HepG2 (cell line): Measurements from ENCODE around the gene PHIP. TPM values are rescaled to one million over a fixed set of nuclear protein-coding genes. Genes with fewer than 3 reads are reported as not detected.

ENCODE experiments used
- ATAC-seq: fragments of 200-7000 bp; cut with Tn5 transposase; 3 replicates; pipeline ENCODE4 v1.9.1; 2020; ENCODE audit warnings: mild to moderate bottlenecking, moderate library complexity
- BruUV-seq: library from RNA; stranded (reverse); fragments of 400-500 nt; replicated peaks from 2 replicates; lab custom pipeline; 2021; lab: Mats Ljungman, UMichigan
- CTCF ChIA-PET: fragments of 300-600 bp; formaldehyde crosslinking; extraction: SDS; loops from one replicate; lab custom pipeline; 2021; ENCODE audit warnings: low total read pairs, inconsistent platforms, low intra/inter-chr PET ratio; lab: Yijun Ruan, JAX
- POLR2A ChIA-PET: fragments of 350-600 bp; sonication (Branson Sonifier 250); formaldehyde crosslinking; loops from one replicate; lab custom pipeline; 2020; ENCODE audit warnings: antibody characterized with exemption, inconsistent platforms; lab: Yijun Ruan, JAX
- DNase-seq: peaks from one replicate; pipeline ENCODE4 v3.0.0-alpha.2; 2015; ENCODE audit warnings: low spot score
- FAIRE-seq: peaks from 3 replicates; lab custom pipeline; 2011; peaks lifted over from hg19 to GRCh38; lab: Jason Lieb, UNC
- H2AFZ ChIP-seq: one replicate; pipeline ENCODE4 v1.6.1; 2011; ENCODE audit warnings: low read length, inconsistent platforms
- H3K27ac ChIP-seq: fragments of 300-600 bp; 3 replicates; pipeline ENCODE4 v1.8.0; 2011; ENCODE audit warnings: mixed run types, mild to moderate bottlenecking, mixed read lengths, low read length, inconsistent platforms; ENCODE audit not compliant: insufficient read depth; ENCODE audit errors: extremely low read length
- H3K27me3 ChIP-seq, 2 experiments: fragments of 200-600 bp in 1 of 2; 2 replicates in 1 of 2; 3 replicates in 1 of 2; pipeline versions ENCODE4 v1.6.0 to v1.8.0; 2011; ENCODE audit warnings: low read length in 2 of 2, mild to moderate bottlenecking in 2 of 2, moderate library complexity in 2 of 2, inconsistent platforms in 1 of 2; ENCODE audit not compliant: insufficient read depth in 2 of 2, control insufficient read depth in 1 of 2
- H3K36me3 ChIP-seq, 2 experiments: fragments of 200-600 bp in 1 of 2; replicated peaks in 1 of 2; 2 replicates in 1 of 2; 3 replicates in 1 of 2; pipeline versions ENCODE4 v1.5.1 to v1.8.0; 2011; ENCODE audit warnings: low read length in 2 of 2, inconsistent platforms in 1 of 2; ENCODE audit not compliant: insufficient read depth in 2 of 2, control insufficient read depth in 1 of 2
- H3K4me1 ChIP-seq: 2 replicates; pipeline ENCODE4 v1.5.1; 2012; ENCODE audit warnings: low read length, inconsistent platforms; ENCODE audit not compliant: insufficient read depth
- H3K4me2 ChIP-seq: 2 replicates; pipeline ENCODE4 v1.6.0; 2011; ENCODE audit warnings: low read depth, low read length, inconsistent platforms
- H3K4me3 ChIP-seq, 3 experiments: fragments of 200-600 bp in 1 of 3; sonication (generic), shearing (Covaris generic) in 1 of 3; replicated peaks in 1 of 3; 2 replicates each; pipeline ENCODE4 v1.5.1; 2011 to 2016; ENCODE audit warnings: low read length in 3 of 3, inconsistent platforms in 2 of 3, low read depth in 2 of 3, mild to moderate bottlenecking in 2 of 3, control low read depth in 1 of 3, mixed read lengths in 1 of 3; ENCODE audit not compliant: insufficient read depth in 1 of 3
- H3K79me2 ChIP-seq: one replicate; pipeline ENCODE4 v1.6.1; 2011; ENCODE audit warnings: low read length, inconsistent platforms; ENCODE audit not compliant: insufficient read depth
- H3K9ac ChIP-seq: 2 replicates; pipeline ENCODE4 v1.6.0; 2011; ENCODE audit warnings: mild to moderate bottlenecking, low read depth, low read length, inconsistent platforms; ENCODE audit not compliant: insufficient read depth
- H3K9me3 ChIP-seq: 2 replicates; pipeline ENCODE4 v1.5.1; 2012; ENCODE audit warnings: mild to moderate bottlenecking, low read length
- H4K20me1 ChIP-seq: 2 replicates; pipeline ENCODE4 v1.6.0; 2011; ENCODE audit warnings: inconsistent platforms, mild to moderate bottlenecking, low read length, moderate library complexity; ENCODE audit not compliant: insufficient read depth
- MAFF ChIP-seq: IDR thresholded peaks from 2 replicates; pipeline ENCODE4 v1.6.1; 2011; ENCODE audit warnings: low read depth, low read length, improper control_type of control experiment
- MAFK ChIP-seq, 2 experiments: IDR thresholded peaks in 1 of 2; conservative IDR thresholded peaks in 1 of 2; 2 replicates each; pipeline ENCODE4 v1.6.1; 2011; ENCODE audit warnings: improper control_type of control experiment in 2 of 2, low read length in 2 of 2
- SMARCC2 ChIP-seq: fragments of 450-650 bp; IDR thresholded peaks from 2 replicates; pipeline ENCODE4 v1.6.1; 2017; ENCODE audit warnings: antibody characterized with exemption, mild to moderate bottlenecking
- TBX2 ChIP-seq: sonication (generic); formaldehyde crosslinking; IDR thresholded peaks from 2 replicates; pipeline ENCODE4 v1.5.0; 2020; ENCODE audit warnings: missing genetic modification reagents, mild to moderate bottlenecking, borderline replicate concordance
- ZBTB21 ChIP-seq: sonication (generic); formaldehyde crosslinking; IDR thresholded peaks from 2 replicates; pipeline ENCODE4 v1.4.0; 2020; ENCODE audit warnings: missing genetic modification reagents
- WGBS: methylation state at CpG from one replicate; pipeline ENCODE4 v1.1.6; 2017; ENCODE audit warnings: low lambda C conversion rate; 5-methylcytosine and 5-hydroxymethylcytosine counted together
- in situ Hi-C: cut with HindIII; loops from 2 replicates; pipeline ENCODE4 v1.10.0; 2017; ENCODE audit warnings: low pct_unique_long_range_greater_than_20kb; ENCODE audit not compliant: extremely low pct_ligation_motif_present
- intact Hi-C: fragments of 100-400 bp; cut with micrococcal nuclease; formaldehyde crosslinking; loops from one replicate; pipeline ENCODE4 v1.10.0; 2022; ENCODE audit not compliant: unreplicated experiment
- polyA plus RNA-seq, 8 experiments: library from polyadenylated mRNA; depleted of rRNA in 3 of 8; stranded (reverse) in 7 of 8; unstranded in 1 of 8; fragments of >200 nt; fragmentation: Illumina TruSeq in 4 of 8; extraction: Trizol in 4 of 8; gene quantifications; 2 replicates each; pipeline versions ENCODE4 v1.2.1 to v1.2.3, GENCODE V29; 2011 to 2016; ENCODE audit warnings: low read depth in 4 of 8, missing spikeins in 1 of 8, mixed read lengths in 1 of 8; ENCODE audit not compliant: insufficient read depth in 1 of 8
- total RNA-seq, 5 experiments: library from RNA; depleted of rRNA; stranded (reverse); fragments of >200 nt; fragmentation: Illumina TruSeq; extraction: Trizol; gene quantifications; 2 replicates each; pipeline ENCODE4 v1.2.3, GENCODE V29; 2016; ENCODE audit warnings: low read depth in 1 of 5

The PHIP gene
- total and polyA plus RNA-seq, 2 of the 13 experiments (the other 11 are each of a cell fraction or from before 2014, with no cell fraction given) = 6.5 to 23.5 TPM

DNA sequence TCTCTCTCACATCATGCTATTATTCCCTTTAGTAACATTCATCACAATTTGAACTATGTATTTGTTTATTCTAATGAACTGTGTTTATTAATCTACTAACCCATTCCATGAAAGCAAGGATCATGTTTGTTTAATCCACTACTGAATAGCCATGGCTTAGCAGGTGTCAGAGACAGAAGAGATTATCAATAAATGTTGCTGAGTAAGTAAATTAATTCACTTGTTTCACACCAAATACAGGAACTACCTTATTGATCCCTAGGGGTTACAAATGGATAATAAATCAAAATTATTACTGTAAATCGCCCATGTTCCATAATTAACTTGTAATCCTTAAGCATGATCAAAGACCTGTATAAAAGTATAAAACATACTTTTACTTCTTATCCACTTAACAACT is 76.6 kb downstream of the PHIP start:
- H3K4me2 ChIP-seq = no peak overlapping the region
- no peak overlapping the region for H3K27ac ChIP-seq
- ATAC-seq (no peak), DNase-seq (no peak), FAIRE-seq (no peak)
- TF ChIP-seq SMARCC2 (no peak), MAFF (peak; percentile 46), MAFK (conservative IDR thresholded peaks at IDR 0.05 in 1 of 2, IDR thresholded peaks at IDR 0.05 in 1 of 2; ENCODE audit: low read length in 2 of 2) (peak; percentile 35 to 65; a peak in 3 of 4 replicates)
- WGBS = 95% methylated on average over 1 of the region's 1 CpG
- H3K4me1 ChIP-seq = no peaks in the 10 kb centered on the region
- H2AFZ ChIP-seq = no peak overlapping the region
- BruUV-seq = no TSS peak
- H4K20me1 ChIP-seq = no peaks in the 10 kb centered on the region; the same call in 1 of the 2 replicates
- POLR2A ChIA-PET = no interaction called here
- H3K9me3 ChIP-seq = no peaks in the 10 kb centered on the region
- peaks cover 13 to 59% of the 10 kb centered on the region in 2 experiments for H3K36me3 ChIP-seq
- intact Hi-C loops (no loop called here), in situ Hi-C loops (no loop called here)
- no peaks in the 10 kb centered on the region for H3K79me2 ChIP-seq
- no peaks in the 10 kb centered on the region for H3K27me3 ChIP-seq
- no peak overlapping the region for H3K4me3 ChIP-seq
- no peak overlapping the region for H3K9ac ChIP-seq
- CTCF ChIA-PET = no interaction called here

DNA sequence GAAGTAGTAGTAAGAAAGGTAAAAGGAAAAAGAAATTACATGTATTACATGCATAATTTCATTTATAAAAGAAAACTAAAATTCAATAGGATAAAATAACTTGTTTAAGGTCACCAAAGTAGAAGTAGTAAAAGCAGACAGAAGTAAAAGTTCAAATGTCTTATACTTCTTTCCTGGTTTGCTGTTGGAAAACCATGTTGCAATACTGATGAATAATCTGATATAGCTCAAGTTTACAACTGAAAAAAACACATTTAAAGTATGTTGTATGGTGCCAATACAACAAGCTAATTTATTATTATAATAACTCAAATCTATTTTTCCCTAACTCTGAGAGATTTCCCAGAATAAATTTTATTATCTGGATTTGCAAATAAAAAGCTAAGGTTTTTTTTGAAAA is 78.3 kb downstream of the PHIP start:
- Histone ChIP-seq H3K4me3 (no peak overlapping the region), H3K4me1 (no peaks in the 10 kb centered on the region), H3K27me3 (no peaks in the 10 kb centered on the region), H3K79me2 (no peaks in the 10 kb centered on the region), H3K27ac (no peak overlapping the region), H3K36me3 (peaks cover 15 to 74% of the 10 kb centered on the region in 2 experiments), H3K9ac (no peak overlapping the region), H3K4me2 (no peak overlapping the region), H4K20me1 (no peaks in the 10 kb centered on the region; the same call in 1 of the 2 replicates), H3K9me3 (no peaks in the 10 kb centered on the region), H2AFZ (no peak overlapping the region)
- DNase-seq = no peak
- intact Hi-C loops (no loop called here), in situ Hi-C loops (no loop called here)
- ATAC-seq = no peak
- POLR2A ChIA-PET = no interaction called here
- TF ChIP-seq TBX2 = no peak
- no peak for TF ChIP-seq ZBTB21 (CRISPR knock-in tag)
- FAIRE-seq = no peak
- CTCF ChIA-PET = no interaction called here
- BruUV-seq = no TSS peak
